NCI-H1105 (cell line): Measurements from ENCODE around the gene FBXO47.
A peak's percentile ranks its signal among the peaks of the same experiment; 100 is the strongest.

Experiments
- DNase-seq: peaks from one replicate; lab custom pipeline; 2025; lab: John Stamatoyannopoulos, UW

FBXO47 gene

GRCh38 chr17:38900978-38901656 is 66.1 kb downstream of the FBXO47 start:
- peak; percentile 7 for DNase-seq

GRCh38 chr17:38899421-38899820 is 67.8 kb downstream of the FBXO47 start:
- DNase-seq = no peak

DNA sequence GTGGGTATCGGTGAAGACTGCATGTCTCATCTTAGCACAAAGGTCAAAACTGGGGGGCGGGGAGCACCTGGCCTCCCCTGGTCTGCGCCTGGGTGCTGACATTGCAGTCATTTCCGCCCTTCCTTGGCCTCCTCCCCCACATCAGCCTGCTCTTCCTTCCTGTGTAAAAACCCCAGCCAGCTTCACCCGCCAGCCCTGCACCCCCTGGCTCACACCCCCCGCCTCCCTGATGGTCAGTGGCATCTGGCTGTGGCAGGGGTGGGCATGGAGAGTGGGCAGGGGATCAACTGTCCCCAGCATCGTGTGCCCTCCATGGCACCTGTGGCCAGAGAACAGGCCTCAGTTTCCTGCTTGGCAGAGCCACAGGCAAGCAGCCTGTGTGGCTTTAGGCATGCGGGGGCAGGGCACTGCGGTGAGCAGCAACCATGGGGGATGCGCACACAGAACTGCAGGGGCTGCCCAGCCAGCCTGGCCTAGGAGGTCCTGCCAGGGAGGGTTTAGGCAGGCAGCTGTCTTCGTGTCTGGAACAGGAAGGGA is 68.3 kb downstream of the FBXO47 start:
- no peak for DNase-seq

DNA sequence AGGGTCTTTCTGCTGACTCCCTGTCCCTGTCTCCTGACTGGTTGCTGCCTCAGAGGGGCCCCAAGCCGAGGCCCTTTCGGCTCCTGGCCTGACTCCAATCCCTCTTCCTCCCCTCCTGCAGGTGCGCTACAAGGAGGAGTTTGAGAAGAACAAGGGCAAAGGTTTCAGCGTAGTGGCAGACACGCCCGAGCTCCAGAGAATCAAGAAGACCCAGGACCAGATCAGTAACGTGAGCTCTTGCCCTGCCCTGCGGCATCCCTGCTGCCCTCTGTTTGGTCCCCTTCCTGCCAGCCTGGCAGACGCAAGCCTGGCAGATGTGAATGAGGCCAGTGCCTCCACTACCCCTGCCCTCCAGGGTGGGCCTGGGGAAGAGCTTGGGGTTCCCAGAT is 68.9 kb downstream of the FBXO47 start:
- DNase-seq = no peak

DNA sequence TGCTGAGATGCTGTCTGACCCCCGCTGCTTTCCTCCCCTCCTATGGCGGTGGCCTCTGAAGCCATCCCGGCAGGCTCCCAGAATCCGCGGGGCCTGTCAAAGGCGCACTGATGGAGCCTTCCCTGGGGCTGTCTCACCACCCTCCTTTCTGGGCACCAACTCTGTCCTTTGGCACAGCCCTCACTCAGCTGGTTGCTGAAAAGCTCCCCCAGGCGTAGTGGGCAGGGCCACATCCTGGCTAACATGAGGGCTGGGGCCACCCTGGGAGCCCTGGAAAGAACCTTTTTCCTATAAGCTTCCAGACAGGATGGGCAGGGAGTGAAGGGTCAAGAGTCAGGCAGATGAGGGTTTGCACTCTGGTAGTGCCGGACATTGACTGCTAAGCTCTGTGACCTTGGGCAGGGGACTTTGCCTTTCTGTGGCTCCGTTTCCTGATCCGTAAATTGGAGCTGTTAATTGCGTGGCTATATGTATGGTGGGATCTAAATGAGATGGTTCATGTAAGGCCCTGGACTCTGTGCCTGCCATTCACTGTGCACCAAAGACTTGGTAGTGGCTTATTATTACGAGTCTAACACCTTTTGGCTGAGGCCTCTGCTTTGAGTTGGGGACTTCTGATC is 69.4 kb downstream of the FBXO47 start:
- no peak for DNase-seq

GRCh38 chr17:38897176-38897575 is 70.0 kb downstream of the FBXO47 start:
- no peak for DNase-seq

DNA sequence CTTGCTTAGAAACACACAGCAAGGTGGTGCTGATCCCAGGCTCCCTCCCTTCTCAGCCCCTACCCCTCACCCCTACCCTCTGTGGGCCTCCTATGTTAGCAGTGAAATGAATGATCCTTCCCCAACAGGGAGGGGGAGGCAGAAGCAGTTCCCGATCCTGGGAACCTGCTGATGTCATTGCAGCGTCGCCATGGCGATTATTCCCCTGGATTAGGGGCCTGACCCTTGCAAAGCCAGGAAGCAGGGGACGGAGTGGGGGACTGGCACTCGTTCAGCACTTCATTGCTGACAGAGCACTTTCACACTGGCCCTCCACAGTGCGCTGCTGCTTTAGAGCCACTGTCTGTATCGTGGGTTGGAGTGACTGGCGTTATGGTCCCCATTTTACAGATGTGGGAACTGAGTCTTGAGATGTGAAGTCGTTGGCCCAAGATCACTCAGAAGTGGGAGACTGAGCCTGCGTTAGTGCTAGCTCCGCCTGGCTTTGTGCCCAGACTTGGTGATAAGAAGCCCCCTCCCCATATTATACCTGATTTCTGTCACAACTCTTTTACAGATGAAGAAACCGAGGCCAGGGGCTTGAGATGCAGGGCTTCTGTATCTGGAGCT is 70.8 kb downstream of the FBXO47 start:
- no peak for DNase-seq

- DNase-seq = no peak
Measured at GRCh38 chr17:38894276-38894675, 72.9 kb downstream of the FBXO47 start.

- no peak for DNase-seq
Measured at GRCh38 chr17:38893607-38894006, 73.6 kb downstream of the FBXO47 start.

GRCh38 chr17:38893113-38893512 is 74.1 kb downstream of the FBXO47 start:
- DNase-seq = no peak

DNA sequence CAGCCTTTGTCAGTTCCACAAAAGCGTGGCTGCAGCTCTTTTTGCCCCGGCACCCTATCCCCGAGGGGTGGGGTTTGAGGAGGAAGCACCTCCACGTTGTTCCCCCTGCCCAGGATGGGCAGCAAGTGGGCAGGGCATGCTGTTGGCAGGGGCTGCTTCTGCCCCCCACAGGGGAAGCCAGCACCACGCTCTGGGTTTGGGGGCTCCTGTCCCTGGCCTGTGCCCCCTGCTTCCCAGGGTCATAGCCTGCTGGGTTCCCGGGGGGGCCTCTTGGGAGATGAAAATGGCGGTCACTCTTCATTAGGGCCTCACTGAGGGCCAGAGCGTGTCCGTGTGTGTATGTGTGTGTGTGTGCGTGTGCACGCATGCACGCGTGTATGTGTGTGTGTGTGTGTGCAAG is 74.6 kb downstream of the FBXO47 start:
- no peak for DNase-seq

DNA sequence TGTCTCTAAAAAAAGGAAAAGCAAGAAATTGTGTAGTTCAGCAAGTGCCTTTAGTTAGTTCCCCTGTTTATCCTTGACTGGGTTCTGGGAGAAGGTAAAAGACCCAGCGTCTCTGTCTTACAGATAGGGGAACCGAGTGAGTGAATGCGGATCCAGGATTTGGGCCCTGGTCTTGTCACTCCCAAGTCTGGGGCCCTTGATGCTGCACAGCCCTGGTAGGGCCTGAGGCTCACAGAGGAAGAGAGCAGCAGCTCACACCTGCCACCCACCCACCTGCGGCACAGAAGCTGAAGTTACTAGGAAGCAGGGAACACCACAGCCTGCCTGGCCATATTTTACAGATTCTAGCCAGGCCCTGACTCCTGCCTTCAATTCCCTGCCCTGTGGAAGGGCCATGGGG is 75.1 kb downstream of the FBXO47 start:
- DNase-seq = no peak

DNA sequence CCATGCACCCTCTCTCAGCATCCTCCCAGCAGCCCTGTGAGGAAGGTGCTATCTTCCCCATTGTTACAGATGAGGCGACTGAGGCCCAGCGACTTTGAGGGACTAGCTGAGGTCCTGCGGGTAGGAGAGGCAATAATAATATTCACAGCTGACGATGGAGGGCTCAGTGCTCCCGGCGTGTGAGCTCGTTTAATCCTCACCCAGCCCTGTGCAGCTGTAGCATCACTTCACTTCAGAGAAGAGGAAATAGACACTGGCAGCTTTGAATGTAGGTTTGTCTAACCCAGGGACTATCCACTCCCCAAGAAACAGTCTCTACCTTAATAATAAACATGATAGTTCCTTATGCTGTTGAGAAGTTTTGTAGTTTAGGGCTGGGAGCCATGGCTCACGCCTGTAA is 75.8 kb downstream of the FBXO47 start:
- no peak for DNase-seq

DNA sequence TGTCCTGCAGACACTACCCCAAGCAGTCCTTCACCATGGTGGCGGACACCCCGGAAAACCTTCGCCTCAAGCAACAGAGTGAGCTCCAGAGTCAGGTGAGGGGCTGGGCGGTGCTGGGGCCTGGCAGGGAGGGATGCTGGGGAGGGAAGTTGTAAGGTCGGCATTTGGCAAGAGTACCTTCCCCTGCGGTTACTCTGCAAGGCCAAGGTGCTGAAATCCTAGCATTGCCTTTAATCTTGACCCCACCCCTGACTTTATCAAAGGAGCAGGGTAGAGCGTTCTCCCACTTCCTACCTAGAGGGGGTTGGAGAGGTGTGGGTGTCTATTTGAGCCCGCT is 76.8 kb downstream of the FBXO47 start:
- no peak for DNase-seq

DNA sequence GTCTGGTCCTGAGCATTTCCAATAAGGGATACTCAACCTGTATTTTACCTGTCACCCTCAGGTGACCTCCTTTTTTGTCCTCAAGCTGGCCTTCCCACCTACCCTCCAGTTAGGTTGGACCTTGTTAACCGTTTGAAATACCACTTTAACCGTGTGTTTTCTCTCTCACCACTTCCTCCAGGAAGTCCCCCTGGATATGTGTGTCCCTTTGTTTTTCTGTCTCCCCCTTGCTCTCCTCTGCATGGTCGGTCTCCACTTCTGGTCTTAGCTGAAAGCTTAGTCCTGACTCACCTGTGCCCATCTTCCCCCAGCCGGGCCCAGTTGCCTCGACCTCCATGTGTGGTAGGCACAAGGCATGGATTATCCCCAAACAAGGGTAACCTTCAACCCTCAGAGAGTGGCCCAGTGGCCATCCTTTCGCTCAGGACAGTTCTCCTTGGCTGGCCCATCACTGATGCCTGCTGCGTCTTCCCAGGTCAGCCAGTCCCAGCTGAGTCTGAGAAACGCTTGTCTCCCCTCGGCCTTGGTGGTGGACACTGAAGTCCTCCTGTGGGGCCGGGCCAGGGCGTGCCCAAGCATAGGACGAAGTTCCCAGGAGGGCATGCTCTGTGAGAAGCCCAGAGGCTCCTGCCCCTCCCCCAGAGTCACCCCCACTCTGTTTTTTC is 77.3 kb downstream of the FBXO47 start:
- DNase-seq = no peak

GRCh38 chr17:38888842-38889241 is 78.4 kb downstream of the FBXO47 start:
- DNase-seq = no peak

DNA sequence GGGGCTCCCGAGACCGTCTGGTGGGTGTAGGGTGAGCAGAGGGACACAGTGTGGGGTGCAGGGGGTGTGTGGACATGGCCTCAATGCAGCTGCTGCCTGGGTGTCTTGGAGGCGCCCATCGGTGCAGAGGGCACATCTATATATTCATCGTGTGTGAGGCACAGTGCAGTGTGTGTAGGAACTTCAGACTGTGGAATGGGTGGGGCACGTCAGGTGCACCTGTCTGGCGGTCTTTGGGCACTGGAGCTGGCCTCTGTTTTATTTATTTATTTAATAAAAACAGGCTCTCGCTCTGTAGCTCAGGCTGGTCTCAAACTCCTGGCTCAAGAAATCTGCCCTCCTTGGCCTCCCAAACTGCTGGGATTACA is 80.6 kb downstream of the FBXO47 start:
- no peak for DNase-seq
